ENCODE data around the gene ALDH2.
"Not testable (repeated sequence)": the region's sequence is repeated elsewhere in the genome, so short reads cannot be mapped to it uniquely, and the experiment has no call there.

Gene ALDH2

GRCh38 chr12:111816898-111817297 is 50.2 kb downstream of the ALDH2 start:
- not testable (repeated sequence) for H3K9me3 Mint-ChIP-seq; ATAC-seq (ENCODE audit: low read depth); H3K4me1 Mint-ChIP-seq; H3K27ac Mint-ChIP-seq; DNase-seq (ENCODE audit: low spot score in 2 of 2); H3K27me3 Mint-ChIP-seq; H3K36me3 Mint-ChIP-seq; H3K4me3 Mint-ChIP-seq

- Mint-ChIP-seq H3K36me3 (peaks cover 1% of the 10 kb centered on the region), H3K9me3 (peaks cover 4% of the 10 kb centered on the region), H3K27me3 (peaks cover 4% of the 10 kb centered on the region), H3K4me3 (no peak overlapping the region), H3K27ac (no peak overlapping the region), H3K4me1 (peaks cover 2% of the 10 kb centered on the region)
- ATAC-seq (ENCODE audit: low read depth), result no peak
- no peak for DNase-seq (ENCODE audit: low spot score in 2 of 2)
These were observed 51.6 kb downstream of the ALDH2 start for GRCh38 chr12:111818340-111818739.

DNA sequence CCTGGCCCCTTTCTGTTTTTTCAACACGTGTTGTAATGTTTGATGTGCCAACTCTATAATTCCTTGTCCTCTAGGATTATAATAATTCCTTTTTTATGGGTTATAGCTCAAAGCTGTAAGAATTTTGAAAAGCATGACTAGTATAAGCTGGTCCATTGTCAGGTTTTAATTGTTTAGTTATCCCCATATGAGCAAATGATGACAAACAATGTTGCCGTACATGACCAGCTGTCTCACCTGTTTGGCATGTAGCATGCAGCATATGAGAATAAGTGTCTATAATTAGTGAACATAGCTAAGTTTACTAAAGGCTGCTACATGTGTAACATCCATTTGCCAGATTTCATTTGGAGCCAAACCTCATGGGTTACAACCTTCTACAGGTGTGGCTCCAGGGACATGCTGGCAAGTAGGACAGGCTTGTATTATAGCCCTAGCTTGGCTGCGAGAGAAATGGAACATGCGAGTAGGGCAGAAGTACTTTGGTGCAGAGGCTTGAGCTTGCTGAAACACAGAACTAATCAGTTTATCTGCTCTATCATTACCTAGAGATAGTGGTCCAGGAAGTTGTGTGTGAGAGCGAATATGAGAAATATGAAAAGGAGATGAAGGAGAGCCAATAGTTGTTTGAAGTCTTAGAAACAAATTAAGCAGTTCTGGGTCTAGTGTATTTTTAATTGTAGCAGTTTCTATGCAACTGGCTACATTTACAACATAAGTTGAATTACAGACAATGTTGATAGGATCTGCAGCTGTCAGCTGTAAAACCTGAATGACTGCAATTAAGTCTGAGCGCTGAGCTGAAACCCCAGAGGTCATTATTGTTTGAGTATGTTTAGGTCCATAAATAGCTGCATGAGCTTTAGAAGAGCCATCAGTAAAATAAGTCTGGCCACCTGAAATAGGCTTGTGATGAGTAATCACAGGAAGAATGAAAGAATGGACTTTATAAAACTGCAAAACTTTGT is 52.7 kb downstream of the ALDH2 start:
- Mint-ChIP-seq H3K9me3 (peaks cover 4% of the 10 kb centered on the region), H3K4me1 (no peaks in the 10 kb centered on the region), H3K27me3 (peaks cover 4% of the 10 kb centered on the region), H3K4me3 (no peak overlapping the region), H3K36me3 (peaks cover 1% of the 10 kb centered on the region), H3K27ac (no peak overlapping the region)
- ATAC-seq (ENCODE audit: low read depth) (no peak), DNase-seq (ENCODE audit: low spot score in 2 of 2) (no peak)

GRCh38 chr12:111820828-111821227 is 54.1 kb downstream of the ALDH2 start:
- DNase-seq (ENCODE audit: low spot score in 2 of 2); H3K27me3 Mint-ChIP-seq; H3K4me1 Mint-ChIP-seq; H3K4me3 Mint-ChIP-seq; ATAC-seq (ENCODE audit: low read depth); H3K9me3 Mint-ChIP-seq; H3K27ac Mint-ChIP-seq; H3K36me3 Mint-ChIP-seq: not testable (repeated sequence)

GRCh38 chr12:111822886-111823285 is 56.2 kb downstream of the ALDH2 start:
- no peak for ATAC-seq (ENCODE audit: low read depth)
- no peak for DNase-seq (ENCODE audit: low spot score in 2 of 2)
- peaks cover 6% of the 10 kb centered on the region for H3K27me3 Mint-ChIP-seq
- H3K27ac Mint-ChIP-seq, result no peak overlapping the region
- peaks cover 1% of the 10 kb centered on the region for H3K36me3 Mint-ChIP-seq
- peaks cover 2% of the 10 kb centered on the region for H3K9me3 Mint-ChIP-seq
- no peak overlapping the region for H3K4me3 Mint-ChIP-seq
- H3K4me1 Mint-ChIP-seq, result no peaks in the 10 kb centered on the region

DNA sequence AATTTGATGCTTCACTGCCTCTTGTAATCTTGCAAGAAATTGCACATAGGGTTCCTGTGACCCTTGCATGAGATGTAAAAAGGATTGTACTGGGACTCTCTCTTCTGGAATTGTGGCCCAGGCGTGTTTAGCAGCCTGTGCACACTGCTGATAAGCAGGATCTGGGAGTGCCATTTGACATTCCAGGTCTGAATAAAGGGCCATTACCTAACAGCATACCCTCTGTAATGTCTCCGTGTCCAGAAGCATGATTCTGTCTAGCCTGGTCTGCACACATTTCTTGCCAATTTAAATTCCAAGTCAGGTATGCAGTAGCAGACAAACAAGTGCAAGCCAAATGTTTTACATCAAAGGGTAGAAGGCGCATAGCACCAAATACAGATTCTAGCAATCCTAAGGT is 57.2 kb downstream of the ALDH2 start:
- no peak for ATAC-seq (ENCODE audit: low read depth)
- Mint-ChIP-seq H3K4me3 (no peak overlapping the region), H3K9me3 (peaks cover 2% of the 10 kb centered on the region), H3K36me3 (peaks cover 1% of the 10 kb centered on the region), H3K27me3 (peaks cover 6% of the 10 kb centered on the region), H3K27ac (no peak overlapping the region), H3K4me1 (no peaks in the 10 kb centered on the region)
- no peak for DNase-seq (ENCODE audit: low spot score in 2 of 2)

- DNase-seq (ENCODE audit: low spot score in 2 of 2); H3K4me1 Mint-ChIP-seq; ATAC-seq (ENCODE audit: low read depth); H3K4me3 Mint-ChIP-seq; H3K27ac Mint-ChIP-seq; H3K27me3 Mint-ChIP-seq; H3K9me3 Mint-ChIP-seq; H3K36me3 Mint-ChIP-seq: not testable (repeated sequence)
These were observed 57.6 kb downstream of the ALDH2 start for GRCh38 chr12:111824312-111824711.

DNA sequence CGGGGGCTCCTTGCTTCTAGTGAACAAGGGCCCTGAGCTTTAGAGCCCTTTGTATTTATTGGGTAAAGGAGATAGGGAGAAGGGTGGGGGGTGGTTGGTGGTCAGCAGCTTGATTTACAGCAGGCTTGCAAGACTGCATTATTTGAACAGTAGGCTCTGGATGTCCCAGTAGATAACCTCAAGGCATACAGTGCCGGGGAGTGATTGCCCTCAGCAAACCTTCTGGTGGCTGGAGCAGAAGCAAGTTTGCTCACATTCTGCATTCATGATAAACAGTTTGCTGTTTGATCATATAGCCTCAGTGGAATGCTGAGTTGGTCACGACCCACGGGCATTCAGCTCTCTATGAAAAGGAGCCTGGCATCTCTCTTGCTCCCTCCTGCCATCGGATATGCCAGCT is 58.8 kb downstream of the ALDH2 start:
- Mint-ChIP-seq H3K27me3 (peaks cover 2% of the 10 kb centered on the region), H3K4me1 (no peaks in the 10 kb centered on the region), H3K4me3 (no peak overlapping the region), H3K36me3 (no peaks in the 10 kb centered on the region), H3K9me3 (peaks cover 2% of the 10 kb centered on the region), H3K27ac (no peak overlapping the region)
- ATAC-seq (ENCODE audit: low read depth) (no peak), DNase-seq (ENCODE audit: low spot score in 2 of 2) (no peak)

GRCh38 chr12:111826316-111826715 is 59.6 kb downstream of the ALDH2 start:
- peaks cover 2% of the 10 kb centered on the region for H3K27me3 Mint-ChIP-seq
- no peak overlapping the region for H3K4me3 Mint-ChIP-seq
- H3K4me1 Mint-ChIP-seq, result no peaks in the 10 kb centered on the region
- ATAC-seq (ENCODE audit: low read depth) (no peak), DNase-seq (ENCODE audit: low spot score in 2 of 2) (no peak)
- no peak overlapping the region for H3K27ac Mint-ChIP-seq
- H3K36me3 Mint-ChIP-seq, result no peaks in the 10 kb centered on the region
- peaks cover 1% of the 10 kb centered on the region for H3K9me3 Mint-ChIP-seq

GRCh38 chr12:111826992-111827391 is 60.3 kb downstream of the ALDH2 start:
- ATAC-seq (ENCODE audit: low read depth) (no peak), DNase-seq (ENCODE audit: low spot score in 2 of 2) (no peak)
- H3K27ac Mint-ChIP-seq, result no peak overlapping the region
- no peaks in the 10 kb centered on the region for H3K4me1 Mint-ChIP-seq
- no peaks in the 10 kb centered on the region for H3K36me3 Mint-ChIP-seq
- peaks cover 2% of the 10 kb centered on the region for H3K27me3 Mint-ChIP-seq
- no peaks in the 10 kb centered on the region for H3K9me3 Mint-ChIP-seq
- H3K4me3 Mint-ChIP-seq, result no peak overlapping the region

DNA sequence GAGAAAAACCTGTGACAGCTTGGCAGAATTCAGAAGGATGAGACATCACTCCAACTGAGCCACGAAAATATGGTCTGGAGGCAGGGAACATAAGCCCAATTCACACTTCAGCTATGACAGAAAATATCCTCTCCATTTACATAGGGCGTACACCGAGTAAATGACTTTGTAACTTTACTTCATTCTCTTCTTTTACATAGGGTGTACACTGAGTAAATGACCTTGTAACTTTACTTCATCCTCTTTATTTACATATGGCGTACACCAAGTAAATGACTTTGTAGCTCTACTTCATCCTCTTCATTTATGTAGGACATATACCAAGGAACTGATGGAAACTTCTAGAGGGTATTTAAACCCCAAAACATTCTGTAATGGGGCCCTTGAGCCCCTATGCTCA is 61.2 kb downstream of the ALDH2 start:
- H3K36me3 Mint-ChIP-seq, result no peaks in the 10 kb centered on the region
- no peaks in the 10 kb centered on the region for H3K4me1 Mint-ChIP-seq
- no peak overlapping the region for H3K27ac Mint-ChIP-seq
- no peak for ATAC-seq (ENCODE audit: low read depth)
- H3K27me3 Mint-ChIP-seq, result peaks cover 2% of the 10 kb centered on the region
- DNase-seq (ENCODE audit: low spot score in 2 of 2), result no peak
- no peak overlapping the region for H3K4me3 Mint-ChIP-seq
- H3K9me3 Mint-ChIP-seq, result no peaks in the 10 kb centered on the region

DNA sequence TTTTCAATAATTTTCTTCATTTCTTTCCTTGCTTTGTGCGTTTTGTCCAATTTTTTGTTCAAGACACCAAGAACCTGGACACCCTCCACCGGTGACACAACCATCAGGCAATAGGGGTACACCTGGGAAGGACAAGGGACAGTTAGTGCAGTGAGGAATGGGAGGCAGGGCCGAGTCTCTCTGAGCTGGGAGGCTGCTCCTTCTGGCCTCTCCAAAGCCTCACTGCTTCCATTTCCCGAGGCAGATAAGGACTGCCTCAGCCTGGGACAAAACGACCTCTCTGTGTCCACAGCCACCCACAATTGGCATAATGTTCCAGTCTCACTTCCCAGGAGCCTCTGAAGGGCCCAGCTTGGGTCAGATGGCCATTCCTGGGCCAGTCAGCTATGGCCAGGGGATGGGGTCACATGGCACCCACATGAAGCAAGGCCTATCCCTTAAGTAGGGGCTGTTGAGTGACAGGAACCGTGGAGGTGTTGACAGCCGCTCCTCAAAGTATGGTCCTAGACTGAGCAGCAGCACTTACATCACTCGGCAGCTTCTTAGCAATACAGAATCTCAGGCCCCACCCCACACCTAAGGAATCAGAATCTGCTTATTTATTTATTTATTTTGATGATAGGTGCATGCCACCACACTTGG is 61.7 kb downstream of the ALDH2 start:
- H3K9me3 Mint-ChIP-seq, result no peaks in the 10 kb centered on the region
- DNase-seq (ENCODE audit: low spot score in 2 of 2), result no peak
- no peak overlapping the region for H3K27ac Mint-ChIP-seq
- H3K27me3 Mint-ChIP-seq, result peaks cover 2% of the 10 kb centered on the region
- H3K4me3 Mint-ChIP-seq, result no peak overlapping the region
- H3K36me3 Mint-ChIP-seq, result no peaks in the 10 kb centered on the region
- ATAC-seq (ENCODE audit: low read depth), result no peak
- H3K4me1 Mint-ChIP-seq, result no peaks in the 10 kb centered on the region

GRCh38 chr12:111829635-111830034 is 62.9 kb downstream of the ALDH2 start:
- DNase-seq (ENCODE audit: low spot score in 2 of 2); H3K27ac Mint-ChIP-seq: not testable (repeated sequence)

DNA sequence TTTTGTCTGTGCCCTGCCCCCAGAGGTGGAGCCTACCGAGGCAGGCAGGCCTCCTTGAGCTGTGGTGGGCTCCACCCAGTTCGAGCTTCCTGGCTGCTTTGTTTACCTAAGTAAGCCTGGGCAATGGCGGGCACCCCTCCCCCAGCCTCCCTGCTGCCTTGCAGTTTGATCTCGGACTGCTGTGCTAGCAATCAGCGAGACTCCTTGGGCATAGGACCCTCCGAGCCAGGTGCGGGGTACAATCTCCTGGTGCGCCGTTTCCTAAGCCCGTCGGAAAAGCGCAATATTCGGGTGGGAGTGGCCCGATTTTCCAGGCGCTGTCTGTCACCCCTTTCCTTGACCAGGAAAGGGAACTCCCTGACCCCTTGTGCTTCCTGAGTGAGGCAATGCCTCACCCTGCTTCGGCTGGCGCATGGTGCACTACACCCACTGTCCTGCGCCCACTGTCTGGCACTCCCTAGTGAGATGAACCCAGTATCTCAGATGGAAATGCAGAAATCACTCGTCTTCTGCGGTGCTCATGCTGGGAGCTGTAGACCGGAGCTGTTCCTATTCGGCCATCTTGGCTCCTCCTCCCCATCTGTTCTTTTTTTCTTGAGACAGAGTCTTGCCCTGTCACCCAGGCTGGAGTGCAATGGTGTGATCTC is 68.1 kb downstream of the ALDH2 start:
- H3K36me3 Mint-ChIP-seq, result peaks cover 11% of the 10 kb centered on the region
- not testable (repeated sequence) for H3K9me3 Mint-ChIP-seq; DNase-seq (ENCODE audit: low spot score in 2 of 2); H3K4me3 Mint-ChIP-seq; H3K4me1 Mint-ChIP-seq; H3K27ac Mint-ChIP-seq; ATAC-seq (ENCODE audit: low read depth); H3K27me3 Mint-ChIP-seq

More at GRCh38 chr12:111829635-111830034, 62.9 kb downstream of the ALDH2 start:
- not testable (repeated sequence) for H3K27me3 Mint-ChIP-seq; ATAC-seq (ENCODE audit: low read depth); H3K36me3 Mint-ChIP-seq; H3K4me3 Mint-ChIP-seq; H3K9me3 Mint-ChIP-seq; H3K4me1 Mint-ChIP-seq

Measured in memory B cell (primary cell).